ENCODE results near the gene OR6X1. TPM values are rescaled to one million over a fixed set of nuclear protein-coding genes. Genes with fewer than 3 reads are reported as not detected.

The OR6X1 gene
- total RNA-seq, 1 donor from 2014 or later = not detected

GRCh38 chr11:123770712-123771111 lies 16.4 kb upstream of the OR6X1 start:
- Histone ChIP-seq H3K4me3 (no peak overlapping the region), H3K9me3 (no peaks in the 10 kb centered on the region), H3K36me3 (no peaks in the 10 kb centered on the region), H3K27me3 (ENCODE audit: low read depth) (no peaks in the 10 kb centered on the region), H3K27ac (no peak overlapping the region), H3K4me1 (no peaks in the 10 kb centered on the region)
- intact Hi-C loops (cut with DNase I) = no loop called here
- DNase-seq = no peak
- TF ChIP-seq CTCF (IDR thresholded peaks at IDR 0.05) = no peak
- ATAC-seq = no peak

- TF ChIP-seq CTCF (IDR thresholded peaks at IDR 0.05) = no peak
- intact Hi-C loops (cut with DNase I) = no loop called here
- Histone ChIP-seq H3K27me3 (ENCODE audit: low read depth) (no peaks in the 10 kb centered on the region), H3K4me1 (no peaks in the 10 kb centered on the region), H3K4me3 (no peak overlapping the region), H3K27ac (no peak overlapping the region), H3K9me3 (no peaks in the 10 kb centered on the region), H3K36me3 (no peaks in the 10 kb centered on the region)
- ATAC-seq (no peak), DNase-seq (no peak)
Measured at GRCh38 chr11:123765601-123766000, 11.3 kb upstream of the OR6X1 start.

- H3K27ac ChIP-seq = no peak overlapping the region
- no peaks in the 10 kb centered on the region for H3K9me3 ChIP-seq
- TF ChIP-seq CTCF (IDR thresholded peaks at IDR 0.05) = no peak
- H3K27me3 ChIP-seq (ENCODE audit: low read depth) = no peaks in the 10 kb centered on the region
- H3K4me1 ChIP-seq = no peaks in the 10 kb centered on the region
- H3K4me3 ChIP-seq = no peak overlapping the region
- ATAC-seq (no peak), DNase-seq (no peak)
- intact Hi-C loops (cut with DNase I) = no loop called here
- H3K36me3 ChIP-seq = no peaks in the 10 kb centered on the region
Measured at GRCh38 chr11:123762422-123762821, 8.1 kb upstream of the OR6X1 start.

- Histone ChIP-seq H3K4me1 (no peaks in the 10 kb centered on the region), H3K27ac (no peak overlapping the region), H3K27me3 (ENCODE audit: low read depth) (no peaks in the 10 kb centered on the region), H3K9me3 (no peaks in the 10 kb centered on the region), H3K4me3 (no peak overlapping the region), H3K36me3 (no peaks in the 10 kb centered on the region)
- intact Hi-C loops (cut with DNase I) = no loop called here
- TF ChIP-seq CTCF (IDR thresholded peaks at IDR 0.05) = no peak
- ATAC-seq = no peak
- DNase-seq = no peak
Measured at GRCh38 chr11:123760894-123761293, 6.6 kb upstream of the OR6X1 start.

GRCh38 chr11:123757976-123758375 lies 3.7 kb upstream of the OR6X1 start:
- no peak for DNase-seq
- Histone ChIP-seq H3K9me3 (no peaks in the 10 kb centered on the region), H3K4me1 (no peaks in the 10 kb centered on the region), H3K4me3 (no peak overlapping the region), H3K27ac (no peak overlapping the region), H3K27me3 (ENCODE audit: low read depth) (no peaks in the 10 kb centered on the region), H3K36me3 (no peaks in the 10 kb centered on the region)
- intact Hi-C loops (cut with DNase I) = no loop called here
- no peak for TF ChIP-seq CTCF (IDR thresholded peaks at IDR 0.05)
- ATAC-seq = no peak

GRCh38 chr11:123755813-123756212 lies 1.5 kb upstream of the OR6X1 start:
- Histone ChIP-seq H3K9me3 (no peaks in the 10 kb centered on the region), H3K27me3 (ENCODE audit: low read depth) (no peaks in the 10 kb centered on the region), H3K36me3 (no peaks in the 10 kb centered on the region), H3K4me3 (no peak overlapping the region), H3K4me1 (no peaks in the 10 kb centered on the region), H3K27ac (no peak overlapping the region)
- no peak for DNase-seq
- no peak for TF ChIP-seq CTCF (IDR thresholded peaks at IDR 0.05)
- ATAC-seq = no peak
- intact Hi-C loops (cut with DNase I) = no loop called here

Measured in lower lobe of right lung (tissue), 2 donors.